ENCODE data around the gene GRAP2. TPM values are rescaled to one million over a fixed set of nuclear protein-coding genes. Genes with fewer than 3 reads are reported as not detected.

Gene GRAP2
- total and polyA plus RNA-seq, 4 donors = 1.9 to 6.9 (median 4.2) TPM

DNA sequence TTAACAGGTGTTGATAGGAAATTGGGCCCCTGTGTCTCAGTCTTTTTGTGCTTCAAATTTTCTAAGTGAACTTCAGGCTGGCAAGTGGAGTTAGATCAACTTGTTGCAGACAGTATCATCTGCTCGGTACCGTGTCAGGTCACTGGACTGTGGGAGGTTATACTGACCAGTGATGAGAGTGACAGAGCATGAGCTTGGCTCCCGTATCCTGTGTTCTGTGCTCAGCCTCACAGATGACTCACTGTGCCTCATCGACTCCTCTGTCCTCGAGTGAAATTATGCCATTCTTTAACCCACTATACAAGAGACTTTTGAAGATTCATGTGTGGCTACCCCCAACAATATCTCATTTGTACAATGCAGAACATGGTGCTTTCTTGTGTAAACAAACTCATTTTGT lies 7.9 kb downstream of the GRAP2 start:
- WGBS, 2 donors = 78 to 92% methylated on average over 5 of the region's 5 CpGs
- Histone ChIP-seq H3K9ac (ENCODE audit: insufficient read depth in 1 of 2, low read length in 2 of 2) (no peak overlapping the region), H3K27ac (ENCODE audit: low read depth in 1 of 2, low read length in 1 of 2) (no peak overlapping the region), H3K9me3 (ENCODE audit: control insufficient read depth in 4 of 4, insufficient read depth in 3 of 4, low read length in 3 of 4) (no peaks in the 10 kb centered on the region), H3K4me3 (no peak overlapping the region), H3K36me3 (ENCODE audit: control insufficient read depth in 4 of 4, insufficient read depth in 4 of 4, low read length in 4 of 4) (no peaks in the 10 kb centered on the region), H3K4me1 (ENCODE audit: control insufficient read depth in 5 of 5, insufficient read depth in 5 of 5, low read length in 5 of 5) (peaks cover 0 to under 1% (median 0%) of the 10 kb centered on the region in 5 donors), H3K27me3 (ENCODE audit: control insufficient read depth in 3 of 3, insufficient read depth in 3 of 3, low read length in 2 of 3) (peaks cover 5 to 50% (median 24%) of the 10 kb centered on the region in 3 donors)
- no peak for ATAC-seq (ENCODE audit: insufficient read depth, low FRiP score)
- DNase-seq = no peak
- TF ChIP-seq, protein P1, sequence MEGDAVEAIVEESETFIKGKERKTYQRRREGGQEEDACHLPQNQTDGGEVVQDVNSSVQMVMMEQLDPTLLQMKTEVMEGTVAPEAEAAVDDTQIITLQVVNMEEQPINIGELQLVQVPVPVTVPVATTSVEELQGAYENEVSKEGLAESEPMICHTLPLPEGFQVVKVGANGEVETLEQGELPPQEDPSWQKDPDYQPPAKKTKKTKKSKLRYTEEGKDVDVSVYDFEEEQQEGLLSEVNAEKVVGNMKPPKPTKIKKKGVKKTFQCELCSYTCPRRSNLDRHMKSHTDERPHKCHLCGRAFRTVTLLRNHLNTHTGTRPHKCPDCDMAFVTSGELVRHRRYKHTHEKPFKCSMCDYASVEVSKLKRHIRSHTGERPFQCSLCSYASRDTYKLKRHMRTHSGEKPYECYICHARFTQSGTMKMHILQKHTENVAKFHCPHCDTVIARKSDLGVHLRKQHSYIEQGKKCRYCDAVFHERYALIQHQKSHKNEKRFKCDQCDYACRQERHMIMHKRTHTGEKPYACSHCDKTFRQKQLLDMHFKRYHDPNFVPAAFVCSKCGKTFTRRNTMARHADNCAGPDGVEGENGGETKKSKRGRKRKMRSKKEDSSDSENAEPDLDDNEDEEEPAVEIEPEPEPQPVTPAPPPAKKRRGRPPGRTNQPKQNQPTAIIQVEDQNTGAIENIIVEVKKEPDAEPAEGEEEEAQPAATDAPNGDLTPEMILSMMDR (IDR thresholded peaks at IDR 0.05; ENCODE audit: control extremely low read depth, extremely low read depth) = no peak

DNA sequence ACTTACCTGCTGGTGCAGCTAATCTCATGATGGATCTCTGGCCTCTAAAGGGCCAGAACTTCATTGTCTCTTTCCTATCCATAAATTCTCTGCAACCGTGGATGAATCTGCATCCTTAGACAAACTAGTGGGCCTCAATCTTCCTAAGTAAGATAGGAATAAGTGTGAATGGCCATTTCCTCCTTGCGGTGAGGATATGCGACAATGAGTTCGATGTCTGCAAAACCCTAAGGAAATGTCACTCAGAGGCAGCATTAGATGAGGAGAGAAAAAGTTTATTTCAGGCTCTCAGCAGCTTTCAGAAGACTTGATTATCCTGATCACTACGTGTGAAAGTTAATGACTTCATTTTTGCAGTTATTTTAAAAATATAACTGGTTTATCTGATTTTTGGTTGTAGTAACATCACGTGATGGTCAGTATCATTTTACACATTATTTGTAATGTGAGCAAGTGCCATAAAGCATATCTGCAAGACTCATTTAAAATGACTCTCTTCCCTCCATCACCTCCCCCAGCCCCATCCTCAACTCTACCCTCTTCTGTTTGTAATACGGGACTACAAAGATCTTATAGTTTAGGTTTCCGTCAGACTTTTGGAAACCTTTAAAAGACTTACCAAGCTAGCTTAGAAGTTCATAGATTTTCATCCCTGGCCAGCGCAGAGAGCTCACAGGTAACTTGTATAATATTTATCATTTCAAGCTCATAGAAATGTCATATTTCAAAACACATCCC lies 10.2 kb downstream of the GRAP2 start:
- Histone ChIP-seq H3K27me3 (ENCODE audit: control insufficient read depth in 3 of 3, insufficient read depth in 3 of 3, low read length in 2 of 3) (peaks cover 5 to 65% (median 35%) of the 10 kb centered on the region in 3 donors), H3K4me3 (no peak overlapping the region), H3K9me3 (ENCODE audit: control insufficient read depth in 4 of 4, insufficient read depth in 3 of 4, low read length in 3 of 4) (no peaks in the 10 kb centered on the region), H3K27ac (ENCODE audit: low read depth in 1 of 2, low read length in 1 of 2) (no peak overlapping the region), H3K36me3 (ENCODE audit: control insufficient read depth in 4 of 4, insufficient read depth in 4 of 4, low read length in 4 of 4) (no peaks in the 10 kb centered on the region), H3K9ac (ENCODE audit: insufficient read depth in 1 of 2, low read length in 2 of 2) (no peak overlapping the region), H3K4me1 (ENCODE audit: control insufficient read depth in 5 of 5, insufficient read depth in 5 of 5, low read length in 5 of 5) (peaks cover 0 to 5% (median 4%) of the 10 kb centered on the region in 5 donors)
- TF ChIP-seq, protein P1 (IDR thresholded peaks at IDR 0.05; ENCODE audit: control extremely low read depth, extremely low read depth) = no peak
- 65 to 70% methylated on average over 9 of the region's 9 CpGs for WGBS, 2 donors
- ATAC-seq (ENCODE audit: insufficient read depth, low FRiP score) = no peak
- DNase-seq = no peak

DNA sequence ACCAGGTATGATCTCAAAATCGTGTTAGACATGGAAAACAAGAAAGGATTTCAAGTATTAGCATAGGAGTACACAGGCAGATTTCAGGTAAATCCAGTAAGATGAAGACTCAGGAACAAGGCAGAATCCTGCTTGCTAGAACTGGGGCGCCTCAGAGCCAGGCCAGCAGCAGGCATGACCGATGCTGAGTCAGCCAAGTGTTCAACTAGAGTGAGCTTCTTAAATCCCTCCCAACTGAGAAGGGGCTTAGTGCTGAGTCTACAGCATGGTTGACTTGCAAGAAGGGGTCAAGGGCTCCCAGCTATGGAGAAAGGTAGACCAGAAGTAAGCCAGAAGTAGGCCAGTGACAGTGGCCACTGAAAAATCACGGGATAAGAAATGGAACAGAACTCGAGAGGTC lies 12.4 kb downstream of the GRAP2 start:
- H3K36me3 ChIP-seq (ENCODE audit: control insufficient read depth in 4 of 4, insufficient read depth in 4 of 4, low read length in 4 of 4) = no peaks in the 10 kb centered on the region
- peaks cover 5 to 51% (median 33%) of the 10 kb centered on the region in 3 donors for H3K27me3 ChIP-seq (ENCODE audit: control insufficient read depth in 3 of 3, insufficient read depth in 3 of 3, low read length in 2 of 3)
- H3K9me3 ChIP-seq (ENCODE audit: control insufficient read depth in 4 of 4, insufficient read depth in 3 of 4, low read length in 3 of 4) = no peaks in the 10 kb centered on the region
- DNase-seq = no peak
- no peak overlapping the region for H3K4me3 ChIP-seq
- H3K9ac ChIP-seq (ENCODE audit: insufficient read depth in 1 of 2, low read length in 2 of 2) = no peak overlapping the region
- H3K4me1 ChIP-seq (ENCODE audit: control insufficient read depth in 5 of 5, insufficient read depth in 5 of 5, low read length in 5 of 5) = peaks cover 0 to 28% (median 4%) of the 10 kb centered on the region in 5 donors
- WGBS, 2 donors = 86 to 92% methylated on average over 5 of the region's 5 CpGs
- no peak overlapping the region for H3K27ac ChIP-seq (ENCODE audit: low read depth in 1 of 2, low read length in 1 of 2)
- TF ChIP-seq, protein P1 (IDR thresholded peaks at IDR 0.05; ENCODE audit: control extremely low read depth, extremely low read depth) = no peak
- ATAC-seq (ENCODE audit: insufficient read depth, low FRiP score) = no peak

All from lung (tissue), 12 donors.